ENCODE results near the gene PLBD2.

Gene PLBD2

GRCh38 chr12:113371808-113372207 is 13.4 kb downstream of the PLBD2 start:
- DNase-seq: no peak

DNA sequence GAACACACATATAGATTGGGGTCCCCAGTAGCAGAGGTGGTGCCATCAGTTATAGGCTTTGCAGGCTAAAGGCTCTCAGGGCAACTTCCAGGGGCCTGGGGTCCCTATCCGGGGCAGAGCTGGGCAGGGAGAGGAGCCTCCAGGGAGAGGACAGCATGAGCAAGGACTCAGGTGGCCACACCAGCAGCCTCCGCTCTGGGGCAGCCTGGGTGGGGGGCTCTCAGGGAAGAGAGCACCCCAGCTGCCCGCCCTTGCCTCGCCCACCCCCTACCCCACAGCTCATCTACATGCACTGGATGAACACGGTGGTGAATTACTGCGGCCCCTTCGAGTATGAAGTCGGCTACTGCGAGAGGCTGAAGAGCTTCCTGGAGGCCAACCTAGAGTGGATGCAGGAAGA is 14.0 kb downstream of the PLBD2 start:
- no peak for DNase-seq

- DNase-seq: no peak
Measured at GRCh38 chr12:113373440-113373839, 15.1 kb downstream of the PLBD2 start.

- no peak for DNase-seq
Measured at GRCh38 chr12:113373969-113374368, 15.6 kb downstream of the PLBD2 start.

GRCh38 chr12:113374823-113375428 is 16.5 kb downstream of the PLBD2 start:
- no peak for DNase-seq

DNA sequence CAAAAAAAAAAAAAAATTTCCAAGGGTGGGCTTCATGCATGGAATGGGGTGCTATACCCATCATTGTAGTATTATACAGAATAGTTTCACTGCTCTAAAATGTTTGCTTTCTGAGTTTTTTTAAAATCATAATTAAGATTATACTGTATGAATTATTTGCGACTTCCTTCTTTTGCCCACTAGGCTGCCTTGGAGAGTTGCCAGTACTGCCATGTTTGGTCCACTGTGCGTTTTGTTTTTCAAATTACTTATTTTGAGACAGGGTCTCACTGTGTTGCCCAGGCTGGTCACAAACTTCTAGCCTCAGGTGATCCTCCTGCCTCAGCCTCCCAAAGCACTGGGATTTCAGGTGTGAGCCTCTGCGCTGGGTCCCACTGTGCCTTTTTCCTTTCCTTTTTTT is 19.9 kb downstream of the PLBD2 start:
- no peak for DNase-seq

- DNase-seq: no peak
Measured at GRCh38 chr12:113381220-113381619, 22.8 kb downstream of the PLBD2 start.

- DNase-seq: no peak
Measured at GRCh38 chr12:113382206-113382605, 23.8 kb downstream of the PLBD2 start.

DNA sequence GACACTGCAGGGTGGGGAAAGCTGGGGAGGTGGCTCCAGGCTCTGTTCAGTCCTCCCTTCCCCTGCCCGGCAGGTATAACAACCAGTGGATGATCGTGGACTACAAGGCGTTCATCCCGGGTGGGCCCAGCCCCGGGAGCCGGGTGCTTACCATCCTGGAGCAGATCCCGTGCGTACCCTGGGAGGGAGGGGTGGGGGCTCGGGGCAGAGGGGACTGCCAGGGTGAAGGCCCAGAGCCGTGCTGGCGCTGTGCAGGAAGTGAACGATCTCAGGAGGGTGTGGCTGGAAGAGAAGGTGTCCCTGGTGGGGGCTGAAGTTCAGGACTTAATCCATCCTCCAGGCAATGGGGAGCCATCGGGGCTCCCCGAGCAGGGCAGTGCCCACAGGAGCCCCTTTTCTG is 26.4 kb downstream of the PLBD2 start:
- no peak for DNase-seq

GRCh38 chr12:113385282-113385882 is 27.0 kb downstream of the PLBD2 start:
- DNase-seq: no peak

DNA sequence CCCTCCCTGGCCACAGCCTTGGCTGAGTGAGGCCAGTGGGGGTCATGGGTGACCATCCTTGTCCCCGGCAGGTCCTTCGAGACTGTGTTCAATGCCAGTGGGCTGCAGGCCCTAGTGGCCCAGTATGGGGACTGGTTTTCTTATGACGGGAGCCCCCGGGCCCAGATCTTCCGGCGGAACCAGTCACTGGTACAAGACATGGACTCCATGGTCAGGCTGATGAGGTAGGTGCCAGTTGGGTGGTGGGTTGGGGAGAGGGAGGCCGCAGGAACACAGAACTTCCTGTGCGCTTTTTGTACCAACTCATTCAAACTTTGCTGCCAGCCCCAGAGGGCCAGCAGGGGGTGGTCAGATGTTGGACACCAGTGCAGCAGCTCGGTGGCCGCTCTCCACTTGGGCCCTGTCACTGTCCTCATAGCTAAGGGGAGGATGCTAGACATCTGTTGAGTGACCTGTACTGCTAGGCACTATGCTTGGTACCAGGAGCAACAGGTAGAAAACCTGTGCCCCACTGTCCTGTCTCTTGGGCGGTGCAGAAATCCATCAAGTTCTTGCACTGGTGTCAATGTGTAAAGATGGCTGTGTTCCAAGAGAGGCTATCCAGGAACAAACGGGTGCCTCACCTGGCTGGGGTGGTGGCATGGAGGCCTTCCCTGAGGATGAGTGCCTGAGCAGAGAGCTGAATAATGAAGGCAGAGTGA is 28.6 kb downstream of the PLBD2 start:
- DNase-seq: no peak

GRCh38 chr12:113387631-113388030 is 29.2 kb downstream of the PLBD2 start:
- DNase-seq: no peak

GRCh38 chr12:113388351-113388750 is 30.0 kb downstream of the PLBD2 start:
- no peak for DNase-seq

DNA sequence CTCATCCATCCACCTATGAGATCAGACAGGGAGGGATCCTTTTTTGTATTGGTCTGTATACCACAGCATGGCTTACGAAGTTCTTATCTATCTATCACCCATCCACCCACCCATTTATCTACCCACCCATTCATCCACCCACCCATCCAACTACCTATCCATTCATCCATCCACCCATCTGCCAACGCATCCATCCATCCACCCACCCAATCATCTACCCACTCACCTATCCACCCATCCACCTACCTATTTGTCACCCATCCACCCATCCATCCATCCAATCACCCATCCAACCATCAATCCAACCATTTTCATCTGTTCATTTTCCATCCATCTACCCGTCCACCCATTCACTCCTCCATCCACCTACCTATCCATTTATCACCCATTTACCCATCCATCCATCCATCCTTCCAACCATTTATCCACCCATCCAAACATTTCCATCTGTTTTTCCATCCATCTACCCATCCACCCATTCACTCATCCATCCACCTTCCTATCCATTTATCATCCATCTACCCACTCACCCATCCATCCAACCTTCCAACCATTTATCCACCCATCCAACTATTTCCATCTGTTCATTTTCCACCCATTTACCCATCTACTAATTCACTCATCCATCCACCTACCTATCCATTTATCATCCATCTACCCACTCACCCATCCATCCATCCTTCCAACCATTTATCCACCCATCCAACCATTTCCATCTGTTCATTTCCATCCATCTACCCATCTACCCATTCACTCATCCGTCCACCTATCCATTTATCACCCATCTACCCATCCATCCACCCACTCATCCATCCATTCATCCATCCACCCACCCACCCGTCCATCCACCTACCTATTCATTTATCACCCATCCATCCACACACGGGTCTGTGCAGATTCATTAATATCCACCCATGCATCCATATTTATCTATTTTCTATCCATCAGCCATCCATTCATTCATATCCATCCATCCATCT is 32.0 kb downstream of the PLBD2 start:
- DNase-seq: no peak

DNA sequence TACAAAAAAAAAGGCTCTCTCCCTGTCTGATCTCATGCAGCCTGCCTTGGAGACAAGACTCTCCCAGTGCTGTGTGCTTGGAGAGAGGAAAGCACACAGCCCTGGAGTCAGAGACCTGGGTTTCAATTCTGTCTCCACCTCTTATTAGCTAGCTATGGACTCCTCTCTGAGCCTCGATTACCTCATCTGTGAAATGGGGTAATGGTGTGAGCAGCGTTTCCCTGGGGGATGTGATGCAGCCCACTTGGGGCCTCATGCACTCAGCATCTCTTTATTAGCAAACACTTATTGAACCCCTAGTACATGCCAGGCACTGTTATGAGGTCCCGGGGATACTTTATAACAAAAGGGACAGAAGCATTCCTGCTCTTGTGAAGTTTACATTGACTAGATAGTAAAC is 32.8 kb downstream of the PLBD2 start:
- DNase-seq: no peak

DNA sequence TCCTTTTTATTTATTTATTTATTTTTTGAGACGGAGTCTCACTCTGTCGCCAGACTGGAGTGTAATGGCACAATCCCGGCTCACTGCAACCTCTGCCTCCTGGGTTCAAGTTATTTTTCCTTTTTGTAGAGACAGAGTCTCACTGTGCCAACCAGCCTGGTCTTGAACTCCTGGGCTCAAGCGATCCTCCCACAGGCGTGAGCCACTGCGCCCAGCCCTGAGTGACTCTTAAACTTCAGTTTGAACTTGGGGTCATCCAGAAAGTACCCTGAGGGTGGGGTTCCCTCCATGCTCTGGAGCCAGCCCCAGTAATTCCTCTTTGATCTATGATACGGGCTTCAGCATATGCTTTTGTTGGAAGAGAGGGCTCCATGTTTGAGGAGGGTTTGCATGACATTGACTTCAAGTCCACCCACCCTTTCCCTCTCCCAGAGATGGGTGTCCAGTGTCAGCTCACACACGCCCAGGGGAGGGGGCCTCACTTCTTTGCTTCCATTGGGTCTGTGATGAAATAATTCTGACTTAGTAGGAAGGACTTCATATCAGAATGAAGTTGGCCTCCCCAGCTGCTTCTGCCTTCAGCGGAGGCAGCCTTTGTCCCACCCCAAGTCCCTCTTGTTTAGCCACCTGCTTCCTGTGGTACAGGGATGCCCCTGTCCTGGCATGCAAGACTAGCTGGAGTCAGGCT is 33.4 kb downstream of the PLBD2 start:
- no peak for DNase-seq

GRCh38 chr12:113392520-113392919 is 34.1 kb downstream of the PLBD2 start:
- no peak for DNase-seq

GRCh38 chr12:113392988-113393579 is 34.7 kb downstream of the PLBD2 start:
- no peak for DNase-seq

- DNase-seq: no peak
Measured at GRCh38 chr12:113393749-113394148, 35.4 kb downstream of the PLBD2 start.

- no peak for DNase-seq
Measured at GRCh38 chr12:113395119-113395518, 36.7 kb downstream of the PLBD2 start.

- DNase-seq: no peak
Measured at GRCh38 chr12:113396200-113396599, 37.8 kb downstream of the PLBD2 start.

GRCh38 chr12:113396828-113397496 is 38.6 kb downstream of the PLBD2 start:
- DNase-seq: no peak
